Lower leg skin (tissue), 4 donors: Measurements from ENCODE around the gene ACAN. TPM values are rescaled to one million over a fixed set of nuclear protein-coding genes. Genes with fewer than 3 reads are reported as not detected.
A peak's percentile ranks its signal among the peaks of the same experiment; 100 is the strongest.
"Not testable (repeated sequence)": the region's sequence is repeated elsewhere in the genome, so short reads cannot be mapped to it uniquely, and the experiment has no call there.

ENCODE experiments used
- DNase-seq, 2 donors: peaks; one replicate each; pipeline ENCODE4 v3.0.0-alpha.2; 2019; ENCODE audit warnings: low spot score in 2 of 2
- H3K4me3 ChIP-seq: fragments of 200-600 bp; sonication (generic); 2 replicates; pipeline ENCODE4 v1.5.1; 2017; ENCODE audit warnings: mild to moderate bottlenecking, low read depth; ENCODE audit not compliant: poor library complexity, severe bottlenecking
- CTCF ChIP-seq, 3 donors: fragments of 450-650 bp; IDR thresholded peaks; one replicate each; pipeline ENCODE4 v1.5.1; 2016; ENCODE audit warnings: antibody characterized with exemption in 3 of 3, mild to moderate bottlenecking in 3 of 3, moderate library complexity in 2 of 3
- POLR2A ChIP-seq, 2 donors: fragments of 450-650 bp; IDR thresholded peaks; one replicate each; pipeline ENCODE4 v1.6.1; 2016 to 2017; ENCODE audit warnings: antibody characterized with exemption in 2 of 2, mild to moderate bottlenecking in 1 of 2, moderate library complexity in 1 of 2
- WGBS, 2 donors: methylation state at CpG; one replicate each; pipeline ENCODE4 v1.1.5; 2018; 5-methylcytosine and 5-hydroxymethylcytosine counted together
- intact Hi-C: fragments of 100-400 bp; cut with DNase I; formaldehyde crosslinking; loops from one replicate; pipeline ENCODE4 v1.15.0; 2023; ENCODE audit warnings: low total_unique reads
- total RNA-seq, 4 donors: library from RNA; depleted of rRNA; stranded (reverse); fragments of >200 nt; gene quantifications; one replicate each; pipeline ENCODE4 v1.1.0, GENCODE V29; 2016

ACAN gene
- total RNA-seq, 4 donors from 2014 or later: 0.17 to 0.61 (median 0.58) TPM; not detected in 1

GRCh38 chr15:88917760-88918159 lies 114.5 kb downstream of the ACAN start:
- WGBS, 2 donors: 91 to 93% methylated on average over 5 of the region's 5 CpGs
- no peak overlapping the region for H3K4me3 ChIP-seq
- TF ChIP-seq POLR2A (IDR thresholded peaks at IDR 0.05): no peak
- TF ChIP-seq CTCF (IDR thresholded peaks at IDR 0.05): no peak
- intact Hi-C loops: no loop called here
- DNase-seq: peak in 1 of 2 donors; percentile 50

GRCh38 chr15:88918738-88919137 lies 115.5 kb downstream of the ACAN start:
- TF ChIP-seq POLR2A (IDR thresholded peaks at IDR 0.05): no peak
- no peak for TF ChIP-seq CTCF (IDR thresholded peaks at IDR 0.05)
- no peak overlapping the region for H3K4me3 ChIP-seq
- intact Hi-C loops: no loop called here
- peak; percentile 84 to 97 for DNase-seq
- 10 to 20% methylated on average over 4 of the region's 4 CpGs for WGBS, 2 donors

DNA sequence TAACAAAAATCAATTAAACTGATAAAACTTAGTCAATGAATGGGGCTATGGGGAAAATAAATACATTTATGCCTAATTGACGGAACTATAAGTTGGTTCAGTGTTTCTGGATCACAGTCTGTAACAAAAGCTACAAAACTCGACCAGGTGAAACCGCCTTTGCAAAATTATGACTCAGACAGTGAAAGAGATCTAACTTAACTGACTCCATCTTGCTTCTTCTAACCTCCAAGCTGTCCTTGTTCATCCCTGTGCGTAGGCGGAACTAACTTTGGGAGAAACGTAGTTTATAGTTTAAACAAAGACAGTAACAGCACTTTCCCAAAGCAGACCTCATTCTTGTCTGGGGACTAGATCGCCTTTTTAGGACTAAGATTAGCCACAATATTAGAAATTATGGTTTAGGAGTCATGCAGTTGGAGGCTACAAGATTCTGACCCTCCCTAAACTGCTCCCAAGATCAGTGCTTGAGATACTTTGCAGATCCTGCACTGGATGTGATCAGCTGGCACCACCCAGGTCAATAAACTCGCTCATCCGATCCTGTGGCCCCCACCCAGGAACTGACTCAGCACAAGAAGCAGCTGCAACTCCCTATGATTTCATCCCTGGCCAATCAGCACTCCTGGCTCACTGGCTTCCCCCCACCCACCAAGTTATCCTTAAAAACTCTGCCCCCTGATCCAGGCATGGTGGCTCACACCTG lies 117.1 kb downstream of the ACAN start:
- TF ChIP-seq CTCF (IDR thresholded peaks at IDR 0.05) (no peak), POLR2A (IDR thresholded peaks at IDR 0.05) (no peak)
- 66 to 68% methylated on average over 9 of the region's 9 CpGs for WGBS, 2 donors
- intact Hi-C loops: no loop called here
- no peak overlapping the region for H3K4me3 ChIP-seq
- DNase-seq: peak in 1 of 2 donors; percentile 81

GRCh38 chr15:88920892-88921435 lies 117.7 kb downstream of the ACAN start:
- WGBS, 2 donors: 81 to 82% methylated on average over 12 of the region's 12 CpGs
- H3K4me3 ChIP-seq, DNase-seq, intact Hi-C loops: not testable (repeated sequence)

Other genes with a start within 250 kb of the ACAN start
- gene AEN, start 182.1 kb upstream of the ACAN start, total RNA-seq: 10 to 100 TPM in 1 of 4 donors, 1 to 10 TPM in 3; 7.7 to 10.3 (median 8.4) TPM
- gene ISG20, start 164.4 kb upstream of the ACAN start, total RNA-seq: 10 to 100 TPM in 3 of 4 donors, 1 to 10 TPM in 1; 4.3 to 26.7 (median 11.8) TPM
- 1 to 10 TPM; 4.5 to 7.0 (median 5.1) TPM for gene HAPLN3, start 92.1 kb downstream of the ACAN start, total RNA-seq
- 100 to 1,000 TPM; 109 to 237 (median 139) TPM for gene MFGE8, start 109.9 kb downstream of the ACAN start, total RNA-seq